Measurements from ENCODE around the gene DPF3. TPM values are rescaled to one million over a fixed set of nuclear protein-coding genes. Genes with fewer than 3 reads are reported as not detected.

DPF3 gene
- total and polyA plus RNA-seq, 9 of the 15 experiments (the other 6 are each of a cell fraction or from before 2014, with no cell fraction given) = 0.21 to 4.9 (median 1.2) TPM

GRCh38 chr14:72599579-72600470 lies 294.1 kb downstream of the DPF3 start (continued):
- TF ChIP-seq ZNF518B (CRISPR knock-in tag; IDR thresholded peaks at IDR 0.05) (no peak), NFATC3 (IDR thresholded peaks at IDR 0.05) (no peak), NFE2L1 (tag; IDR thresholded peaks at IDR 0.05; ENCODE audit: borderline replicate concordance, low read depth) (no peak), KHSRP (IDR thresholded peaks at IDR 0.05) (no peak), AFF4 (CRISPR knock-in tag; IDR thresholded peaks at IDR 0.05) (no peak), ARID1B (IDR thresholded peaks at IDR 0.05) (peak; percentile 84), ZNF395 (CRISPR knock-in tag; IDR thresholded peaks at IDR 0.05) (no peak), TARDBP (IDR thresholded peaks at IDR 0.05) (no peak), PKNOX1 (IDR thresholded peaks at IDR 0.05) (no peak), NR0B1 (IDR thresholded peaks at IDR 0.05; ENCODE audit: partially characterized antibody) (no peak), ZC3H11A (IDR thresholded peaks at IDR 0.05; ENCODE audit: low read depth, low read length) (no peak), MLLT1 (IDR thresholded peaks at IDR 0.05) (no peak)

All from K562 (cell line).